IPS-NIHi11 (cell line): ENCODE results near the gene PSMB1.

Source experiments
- DNase-seq: peaks from one replicate; pipeline ENCODE4 v3.0.0; 2012; ENCODE audit warnings: mixed read lengths, low spot score

Gene PSMB1

GRCh38 chr6:170552765-170553533 is at the start of gene PSMB1:
PSMB1 (minus strand) TSS chr6:170553307; CDS start chr6:170553242, 65 bp downstream.
- DNase-seq = peak; percentile 86

- DNase-seq = no peak
These were observed 44.2 kb upstream of the PSMB1 start for GRCh38 chr6:170597278-170597677.

- no peak for DNase-seq
These were observed 43.3 kb upstream of the PSMB1 start for GRCh38 chr6:170596426-170596825.

GRCh38 chr6:170590725-170591124 is 37.6 kb upstream of the PSMB1 start:
- no peak for DNase-seq

GRCh38 chr6:170584954-170585498 is 31.9 kb upstream of the PSMB1 start:
- peak; percentile 24 for DNase-seq

- DNase-seq = peak; percentile 97
These were observed 31.3 kb upstream of the PSMB1 start, which contains the start of gene PDCD2 for GRCh38 chr6:170584181-170584953. PDCD2 (minus strand) TSS chr6:170584637; CDS start chr6:170584581, 56 bp downstream.

- DNase-seq = no peak
These were observed 30.7 kb upstream of the PSMB1 start for GRCh38 chr6:170583756-170584180.

- no peak for DNase-seq
These were observed 25.8 kb upstream of the PSMB1 start for GRCh38 chr6:170578909-170579308.

GRCh38 chr6:170575250-170575649 is 22.1 kb upstream of the PSMB1 start:
- no peak for DNase-seq

- no peak for DNase-seq
These were observed 19.8 kb upstream of the PSMB1 start for GRCh38 chr6:170572704-170573466.

- no peak for DNase-seq
These were observed 11.9 kb upstream of the PSMB1 start for GRCh38 chr6:170564936-170565530.

- DNase-seq = no peak
These were observed 8.4 kb upstream of the PSMB1 start for GRCh38 chr6:170561555-170561954.

GRCh38 chr6:170555305-170555704 is 2.2 kb upstream of the PSMB1 start:
- DNase-seq = no peak

GRCh38 chr6:170554796-170555137 is 1.7 kb upstream of the PSMB1 start:
- no peak for DNase-seq

GRCh38 chr6:170554013-170554795 is 1.1 kb upstream of the PSMB1 start, which contains the start of gene TBP:
TBP (plus strand) TSS chr6:170554369; CDS start chr6:170557030, 2,661 bp downstream.
- DNase-seq = peak; percentile 91

- peak; percentile 14 for DNase-seq
These were observed 466 bp upstream of the PSMB1 start for GRCh38 chr6:170553534-170554012.

GRCh38 chr6:170545405-170545804 is 7.7 kb downstream of the PSMB1 start:
- no peak for DNase-seq

GRCh38 chr6:170542031-170542719 is 10.9 kb downstream of the PSMB1 start:
- DNase-seq = no peak

- DNase-seq = no peak
These were observed 15.8 kb downstream of the PSMB1 start for GRCh38 chr6:170537329-170537728.

- no peak for DNase-seq
These were observed 16.4 kb downstream of the PSMB1 start for GRCh38 chr6:170536671-170537070.
